Right lobe of liver (tissue), 6 donors: ENCODE data around the gene WDR27. TPM values are rescaled to one million over a fixed set of nuclear protein-coding genes. Genes with fewer than 3 reads are reported as not detected.

Source experiments
- ATAC-seq, 4 donors: fragments of 200-7000 bp; cut with Tn5 transposase; one replicate each; pipeline ENCODE4 v1.9.1; 2020; ENCODE audit warnings: mild to moderate bottlenecking in 4 of 4, moderate library complexity in 4 of 4
- DNase-seq, 3 donors: peaks; one replicate each; pipeline ENCODE4 v3.0.0-alpha.2; 2020
- H3K27ac ChIP-seq, 3 donors: fragments of 200-600 bp; one replicate each; pipeline ENCODE4 v1.8.0; 2022
- H3K27me3 ChIP-seq, 2 donors: fragments of 200-600 bp; one replicate each; pipeline ENCODE4 v1.8.0; 2022
- H3K36me3 ChIP-seq, 4 donors: fragments of 200-600 bp; sonication (generic) in 1 of 4; one replicate each; pipeline versions ENCODE4 v1.5.1 to v1.8.0; 2017 to 2022; ENCODE audit warnings: control low read depth in 1 of 4
- H3K4me1 ChIP-seq, 4 donors: fragments of 200-600 bp; sonication (generic) in 1 of 4; one replicate each; pipeline versions ENCODE4 v1.5.1 to v1.8.0; 2017 to 2022; ENCODE audit warnings: control low read depth in 1 of 4
- H3K4me3 ChIP-seq, 3 donors: fragments of 200-600 bp; one replicate each; pipeline ENCODE4 v1.8.0; 2022
- H3K9me3 ChIP-seq, 4 donors: fragments of 200-600 bp; sonication (generic) in 1 of 4; one replicate each; pipeline versions ENCODE4 v1.5.1 to v1.8.0; 2017 to 2022; ENCODE audit warnings: control low read depth in 1 of 4
- CTCF ChIP-seq, 4 donors: fragments of 200-600 bp in 3 of 4; fragments of 450-650 bp in 1 of 4; IDR thresholded peaks; one replicate each; pipeline versions ENCODE4 v1.5.1 to v1.8.0; 2016 to 2022; ENCODE audit warnings: antibody characterized with exemption in 4 of 4, mild to moderate bottlenecking in 2 of 4
- POLR2A ChIP-seq: fragments of 450-650 bp; IDR thresholded peaks from one replicate; pipeline ENCODE4 v1.6.1; 2017; ENCODE audit warnings: antibody characterized with exemption, mild to moderate bottlenecking
- WGBS: methylation state at CpG from one replicate; pipeline ENCODE4 v1.1.6; 2018; ENCODE audit warnings: low coverage, low lambda C conversion rate; ENCODE audit not compliant: insufficient coverage; ENCODE audit errors: missing lambda C conversion rate; 5-methylcytosine and 5-hydroxymethylcytosine counted together
- intact Hi-C, 2 donors: fragments of 100-400 bp; cut with DNase I; formaldehyde crosslinking; loops; one replicate each; pipeline versions ENCODE4 v1.11.2 to v1.14.1; 2022
- total RNA-seq, 6 experiments: library from RNA; depleted of rRNA in 2 of 6; stranded (reverse); fragments of >200 nt in 2 of 6; fragmentation: NEBNext Ultra II Directional in 3 of 6; extraction: Animal tissue kit (Norgen Biotek cat#: 25700) in 3 of 6; gene quantifications; one replicate each; pipeline versions ENCODE4 v1.1.0 to v1.2.4, GENCODE V29; 2016 to 2023
- donor health status: DM: no; HTN: yes; CAD: no.
- donor health status: DM: no; HTN: no; CAD: no.
- donor health status: DM: no; HTN: no; CAD: no.
- donor health status: DM: no; HTN: yes; CAD: no.
- donor health status: DM: no; HTN: yes; CAD: no.

The WDR27 gene
- total RNA-seq, 6 experiments from 2014 or later = 8.2 to 26.8 (median 12.7) TPM

- H3K4me3 ChIP-seq = no peak overlapping the region
- ATAC-seq (peak in 1 of 4 donors; percentile 8), DNase-seq (no peak)
- no peak overlapping the region for H3K27ac ChIP-seq
- WGBS = 100% methylated on average over 2 of the region's 7 CpGs
- no peaks in the 10 kb centered on the region for H3K4me1 ChIP-seq
- intact Hi-C loops = no loop called here
- TF ChIP-seq POLR2A (no peak), CTCF (IDR thresholded peaks at IDR 0.05) (no peak)
- peaks cover 0 to 8% (median 0%) of the 10 kb centered on the region in 4 donors for H3K36me3 ChIP-seq
- H3K9me3 ChIP-seq = no peaks in the 10 kb centered on the region
- no peaks in the 10 kb centered on the region for H3K27me3 ChIP-seq
Measured at GRCh38 chr6:169661391-169661756, 40.5 kb downstream of the WDR27 start.

DNA sequence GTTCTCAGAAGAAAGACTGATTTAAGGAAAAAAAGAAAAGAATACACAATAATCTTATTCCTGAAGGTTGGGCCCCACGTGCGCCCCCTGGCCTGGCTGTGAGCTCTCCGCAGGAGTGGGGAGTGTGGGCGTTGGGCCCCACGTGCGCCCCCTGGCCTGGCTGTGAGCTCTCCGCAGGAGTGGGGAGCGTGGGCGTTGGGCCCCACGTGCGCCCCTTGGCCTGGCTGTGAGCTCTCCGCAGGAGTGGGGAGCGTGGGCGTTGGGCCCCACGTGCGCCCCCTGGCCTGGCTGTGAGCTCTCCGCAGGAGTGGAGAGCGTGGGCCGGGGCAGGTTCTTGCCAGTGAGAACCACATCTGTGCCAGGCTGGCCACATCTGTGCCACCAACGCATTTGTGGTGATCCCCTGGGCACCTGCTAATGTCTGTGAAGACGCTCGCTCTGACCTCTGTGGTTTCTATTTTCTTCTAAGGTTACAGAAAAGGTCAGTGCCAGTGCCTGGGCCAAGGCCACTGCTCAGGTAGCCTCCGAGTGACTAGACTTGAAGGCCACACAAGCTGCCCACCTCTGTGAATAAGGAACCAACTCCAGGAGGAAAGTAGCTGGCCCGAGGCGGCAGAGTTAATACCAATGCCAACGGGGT lies 41.0 kb downstream of the WDR27 start:
- Histone ChIP-seq H3K27ac (no peak overlapping the region), H3K4me3 (no peak overlapping the region), H3K27me3 (no peaks in the 10 kb centered on the region), H3K36me3 (peaks cover 0 to 8% (median 0%) of the 10 kb centered on the region in 4 donors), H3K4me1 (no peaks in the 10 kb centered on the region), H3K9me3 (no peaks in the 10 kb centered on the region)
- WGBS = 88% methylated on average over 9 of the region's 26 CpGs
- DNase-seq = no peak
- no peak for ATAC-seq
- TF ChIP-seq CTCF (IDR thresholded peaks at IDR 0.05) (no peak), POLR2A (no peak)
- intact Hi-C loops = no loop called here

DNA sequence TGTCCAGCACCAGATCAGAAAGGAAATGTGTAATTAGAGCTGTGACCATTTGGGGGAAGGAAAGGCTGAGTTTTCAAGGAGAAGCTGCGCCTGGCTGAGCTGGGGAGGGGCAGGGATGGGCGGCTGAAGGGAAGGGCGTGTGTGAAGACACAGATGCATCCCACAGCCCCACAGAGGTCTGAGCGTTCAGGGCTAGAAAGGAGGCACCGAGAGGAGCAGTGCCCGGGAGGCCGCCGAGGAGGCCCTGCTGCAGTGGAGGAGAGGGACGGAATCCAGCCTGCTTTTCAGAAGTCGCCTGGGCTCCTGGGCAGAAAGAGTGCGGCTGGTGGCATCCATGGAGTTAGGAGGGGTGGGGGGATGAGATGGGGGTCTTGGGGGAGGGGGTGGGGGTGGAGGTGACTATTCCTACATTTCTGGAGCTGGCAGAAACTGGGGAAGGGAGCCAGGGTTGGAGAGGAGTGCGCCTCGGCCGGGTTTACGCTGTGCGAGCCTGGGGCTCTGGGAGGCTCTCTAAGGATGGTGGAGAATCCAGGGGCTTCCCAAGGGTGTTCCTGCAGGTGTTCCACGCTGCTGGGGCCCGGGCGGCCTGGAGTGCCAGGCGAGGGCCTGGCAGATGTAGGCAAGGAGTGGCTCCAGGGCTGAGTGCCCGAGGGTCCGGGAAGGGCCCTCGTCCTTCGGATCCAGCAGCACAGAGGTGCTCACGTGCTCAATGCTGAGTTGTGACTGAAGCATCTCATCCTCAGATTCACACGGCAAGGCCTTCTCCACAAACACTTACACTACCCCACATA lies 41.8 kb downstream of the WDR27 start:
- Histone ChIP-seq H3K27me3 (no peaks in the 10 kb centered on the region), H3K36me3 (peaks cover 0 to 8% (median 0%) of the 10 kb centered on the region in 4 donors), H3K4me1 (no peaks in the 10 kb centered on the region), H3K27ac (no peak overlapping the region), H3K9me3 (no peaks in the 10 kb centered on the region), H3K4me3 (no peak overlapping the region)
- DNase-seq (no peak), ATAC-seq (peak in 1 of 4 donors; percentile 25)
- WGBS = 93% methylated on average over 4 of the region's 26 CpGs
- intact Hi-C loops = no loop called here
- TF ChIP-seq CTCF (IDR thresholded peaks at IDR 0.05) (no peak), POLR2A (no peak)

DNA sequence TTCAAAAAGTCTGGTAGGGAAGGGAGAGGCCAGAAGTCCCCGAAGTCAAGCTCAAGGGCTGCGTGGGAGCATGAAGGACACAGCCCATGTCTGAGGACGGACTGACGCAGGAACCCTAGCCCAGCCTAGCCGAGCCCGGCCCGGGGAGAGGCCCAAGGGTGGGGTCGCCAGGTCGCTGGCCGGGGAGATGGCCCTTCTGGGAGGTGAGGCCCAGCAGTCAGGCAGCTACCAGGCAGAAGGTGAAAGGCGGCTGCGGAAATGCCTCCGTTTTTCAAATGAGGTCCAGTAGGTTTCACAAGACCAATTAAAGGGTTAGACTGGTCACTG lies 44.6 kb downstream of the WDR27 start:
- 89% methylated on average over 7 of the region's 13 CpGs for WGBS
- DNase-seq (no peak), ATAC-seq (no peak)
- Histone ChIP-seq H3K4me1 (no peaks in the 10 kb centered on the region), H3K27ac (no peak overlapping the region), H3K9me3 (no peaks in the 10 kb centered on the region), H3K27me3 (no peaks in the 10 kb centered on the region), H3K36me3 (peaks cover 0 to 4% (median 0%) of the 10 kb centered on the region in 4 donors), H3K4me3 (no peak overlapping the region)
- intact Hi-C loops = no loop called here
- TF ChIP-seq CTCF (IDR thresholded peaks at IDR 0.05) (no peak), POLR2A (no peak)
